ENCODE data around the gene ACP2. TPM values are rescaled to one million over a fixed set of nuclear protein-coding genes. Genes with fewer than 3 reads are reported as not detected.
A peak's percentile ranks its signal among the peaks of the same experiment; 100 is the strongest.

Gene ACP2
- total and polyA plus RNA-seq, 8 donors, result 22.5 to 53.6 (median 32.3) TPM

DNA sequence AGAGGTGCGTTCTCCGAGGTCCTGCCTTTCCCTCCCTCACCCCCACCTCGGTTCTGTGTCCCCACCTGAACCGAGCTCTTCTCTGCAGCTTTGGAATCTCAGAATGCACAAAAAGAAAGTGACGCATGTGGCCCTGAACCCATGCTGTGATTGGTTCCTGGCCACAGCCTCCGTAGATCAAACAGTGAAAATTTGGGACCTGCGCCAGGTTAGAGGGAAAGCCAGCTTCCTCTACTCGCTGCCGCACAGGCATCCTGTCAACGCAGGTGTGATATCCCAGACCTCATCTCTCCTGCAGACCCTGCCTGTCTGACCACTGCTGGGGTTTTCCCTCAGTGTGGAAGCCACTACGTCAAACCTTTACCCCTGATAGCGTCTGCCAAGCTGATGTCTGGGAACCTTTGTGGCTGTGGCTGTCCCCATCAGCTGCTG lies 13.9 kb downstream of the ACP2 start:
- peaks cover 0 to 8% (median 6%) of the 10 kb centered on the region in 3 donors for H3K4me1 ChIP-seq
- peak overlapping the region in 2 of 4 donors; percentile 19 to 43 for H3K4me3 ChIP-seq
- ATAC-seq (peak; percentile 84 to 91 (median 88)), DNase-seq (peak; percentile 72 to 89 (median 82)), FAIRE-seq (no peak)
- 4 to 9% methylated on average over 12 of the region's 12 CpGs for WGBS, 2 donors
- H3K27ac ChIP-seq, result peak overlapping the region; percentile 18 to 73 (median 46)
- TF ChIP-seq CTCF (IDR thresholded peaks at IDR 0.05), result no peak
- peaks cover 0 to 11% (median 8%) of the 10 kb centered on the region in 3 donors for H3K36me3 ChIP-seq
- H3K27me3 ChIP-seq, result no peaks in the 10 kb centered on the region
- no peaks in the 10 kb centered on the region for H3K9me3 ChIP-seq
- intact Hi-C loops (cut with DNase I), result no loop called here

DNA sequence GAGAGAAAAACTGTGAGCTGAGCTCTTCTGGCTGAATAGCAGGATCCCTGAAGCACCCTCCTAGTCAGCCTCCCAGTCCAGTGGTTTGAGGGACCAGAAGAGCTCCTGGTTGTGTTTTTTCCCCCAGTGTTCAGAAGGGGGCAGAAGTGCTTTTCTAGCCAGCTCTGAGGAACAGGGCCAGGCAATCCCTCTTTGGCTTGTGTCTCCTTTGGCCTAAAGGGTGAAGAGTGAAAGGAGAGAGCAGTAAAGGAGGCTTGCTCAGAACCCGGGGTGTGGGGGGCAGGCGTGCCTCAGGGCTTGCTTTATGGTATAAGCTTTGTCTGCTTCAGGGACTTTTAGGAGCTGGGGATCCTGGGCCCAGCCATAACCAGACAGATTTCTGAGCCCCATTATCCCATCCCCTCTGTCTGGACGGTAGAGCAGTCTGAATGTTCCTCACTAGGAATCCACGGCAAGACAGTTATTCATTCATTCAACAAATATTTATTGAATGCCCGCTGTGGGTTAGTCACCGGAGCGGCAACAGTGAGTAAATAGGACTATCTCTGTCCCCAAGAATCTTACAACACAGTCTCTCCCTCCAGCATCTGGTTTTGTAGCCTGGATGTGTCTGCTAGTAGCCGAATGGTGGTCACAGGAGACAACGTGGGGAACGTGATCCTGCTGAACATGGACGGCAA lies 14.5 kb downstream of the ACP2 start:
- ATAC-seq, result peak; percentile 12 to 75 (median 54)

GRCh38 chr11:47233051-47233450 lies 15.6 kb downstream of the ACP2 start:
- 73 to 78% methylated on average over 4 of the region's 4 CpGs for WGBS, 2 donors
- intact Hi-C loops (cut with DNase I), result no loop called here

More for the DNA sequence above, 14.5 kb downstream of the ACP2 start:
- TF ChIP-seq CTCF (IDR thresholded peaks at IDR 0.05), result no peak
- FAIRE-seq (no peak), DNase-seq (no peak)
- Histone ChIP-seq H3K4me3 (peak overlapping the region in 2 of 4 donors; percentile 19 to 43), H3K36me3 (peaks cover 0 to 5% (median 3%) of the 10 kb centered on the region in 3 donors), H3K27ac (peak overlapping the region; percentile 18 to 73 (median 46)), H3K27me3 (no peaks in the 10 kb centered on the region), H3K4me1 (peaks cover 0 to 8% (median 6%) of the 10 kb centered on the region in 3 donors), H3K9me3 (no peaks in the 10 kb centered on the region)
- WGBS, 2 donors, result 14 to 15% methylated on average over 11 of the region's 11 CpGs
- intact Hi-C loops (cut with DNase I), result no loop called here

GRCh38 chr11:47229161-47229560 lies 19.5 kb downstream of the ACP2 start:
- H3K27ac ChIP-seq, result no peak overlapping the region
- no peak for TF ChIP-seq CTCF (IDR thresholded peaks at IDR 0.05)
- no peak overlapping the region for H3K4me3 ChIP-seq
- WGBS, 2 donors, result 94 to 97% methylated on average over 8 of the region's 8 CpGs
- intact Hi-C loops (cut with DNase I), result no loop called here
- DNase-seq (no peak), ATAC-seq (no peak), FAIRE-seq (no peak)
- peaks cover 0 to 3% (median 0%) of the 10 kb centered on the region in 3 donors for H3K4me1 ChIP-seq
- no peaks in the 10 kb centered on the region for H3K27me3 ChIP-seq
- H3K36me3 ChIP-seq, result peaks cover 0 to 17% (median 0%) of the 10 kb centered on the region in 3 donors
- no peaks in the 10 kb centered on the region for H3K9me3 ChIP-seq

More at GRCh38 chr11:47233051-47233450, 15.6 kb downstream of the ACP2 start:
- DNase-seq (no peak), FAIRE-seq (no peak), ATAC-seq (no peak)
- H3K36me3 ChIP-seq, result peaks cover 0 to 4% (median 0%) of the 10 kb centered on the region in 3 donors
- no peak overlapping the region for H3K27ac ChIP-seq
- no peak overlapping the region for H3K4me3 ChIP-seq
- no peaks in the 10 kb centered on the region for H3K9me3 ChIP-seq
- peaks cover 0 to 8% (median 6%) of the 10 kb centered on the region in 3 donors for H3K4me1 ChIP-seq
- TF ChIP-seq CTCF (IDR thresholded peaks at IDR 0.05), result no peak
- no peaks in the 10 kb centered on the region for H3K27me3 ChIP-seq

All from pancreas (tissue), 10 donors.